ENCODE measurements around the gene RAD51B. TPM values are rescaled to one million over a fixed set of nuclear protein-coding genes. Genes with fewer than 3 reads are reported as not detected.

Gene RAD51B
- total RNA-seq, 4 donors from 2014 or later = 8.9 to 30.3 (median 10.4) TPM

- no peak for DNase-seq (ENCODE audit: low spot score)
- no peak for TF ChIP-seq CTCF (IDR thresholded peaks at IDR 0.05)
- no peak for ATAC-seq (ENCODE audit: low FRiP score)
Measured at GRCh38 chr14:68561531-68562007, 742.0 kb downstream of the RAD51B start.

GRCh38 chr14:68562911-68563250, 743.3 kb downstream of the RAD51B start:
- no peak for TF ChIP-seq CTCF (IDR thresholded peaks at IDR 0.05)
- ATAC-seq (ENCODE audit: low FRiP score) = no peak

GRCh38 chr14:68563251-68564131, 743.9 kb downstream of the RAD51B start:
- ATAC-seq (ENCODE audit: low FRiP score) (peak; percentile 79), DNase-seq (ENCODE audit: low spot score) (no peak)
- no peak for TF ChIP-seq CTCF (IDR thresholded peaks at IDR 0.05)

More at GRCh38 chr14:68562911-68563250, 743.3 kb downstream of the RAD51B start:
- DNase-seq (ENCODE audit: low spot score) = no peak

GRCh38 chr14:68564191-68564825, 744.7 kb downstream of the RAD51B start:
- no peak for TF ChIP-seq CTCF (IDR thresholded peaks at IDR 0.05)
- ATAC-seq (ENCODE audit: low FRiP score) = peak; percentile 8

GRCh38 chr14:68564826-68565759, 745.5 kb downstream of the RAD51B start:
- TF ChIP-seq CTCF (IDR thresholded peaks at IDR 0.05) = no peak
- ATAC-seq (ENCODE audit: low FRiP score) (peak; percentile 46), DNase-seq (ENCODE audit: low spot score) (no peak)

More at GRCh38 chr14:68564191-68564825, 744.7 kb downstream of the RAD51B start:
- no peak for DNase-seq (ENCODE audit: low spot score)

- ATAC-seq (ENCODE audit: low FRiP score) = no peak
- no peak for DNase-seq (ENCODE audit: low spot score)
- TF ChIP-seq CTCF (IDR thresholded peaks at IDR 0.05) = no peak
Measured at GRCh38 chr14:68566075-68566474, 746.5 kb downstream of the RAD51B start.

All from omental fat pad (tissue), 4 donors.